ENCODE results near the gene PDE10A.
"Not testable (repeated sequence)": the region's sequence is repeated elsewhere in the genome, so short reads cannot be mapped to it uniquely, and the experiment has no call there.

PDE10A gene

DNA sequence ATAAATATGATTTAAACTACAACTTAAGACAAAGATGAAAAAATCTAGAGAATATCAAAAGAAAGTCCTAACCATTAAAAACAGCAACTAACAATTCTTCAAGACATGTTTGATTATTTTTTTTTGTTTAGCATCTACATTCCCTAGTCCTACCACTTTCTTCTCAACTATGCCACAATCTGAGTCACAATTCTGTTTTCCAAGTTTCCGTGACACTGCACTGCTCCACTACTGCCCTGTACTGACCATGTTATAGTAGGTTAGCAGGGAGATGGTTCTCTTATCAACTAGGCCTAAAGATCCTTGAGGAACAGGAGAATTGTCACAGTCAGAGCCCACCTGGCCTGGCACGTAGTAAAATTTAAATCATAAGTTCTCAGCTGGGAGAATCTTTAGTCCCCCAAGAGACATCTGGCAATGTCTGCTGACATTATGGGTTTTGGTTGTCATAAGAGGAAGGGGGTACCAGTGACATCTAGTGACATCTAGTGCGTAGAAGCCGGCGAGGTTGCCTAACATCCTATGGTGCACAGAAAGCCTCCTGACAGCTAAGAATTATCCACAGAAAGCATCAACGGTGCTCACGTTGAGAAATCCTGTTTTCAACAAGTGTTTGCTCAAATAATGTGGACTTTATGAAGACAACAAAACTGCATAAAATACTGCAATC lies 100.5 kb downstream of the PDE10A start:
- no peak overlapping the region for H3K4me3 ChIP-seq (ENCODE audit: low read depth, low read length)
- no peak for DNase-seq (ENCODE audit: low read depth)
- TF ChIP-seq, protein P1, sequence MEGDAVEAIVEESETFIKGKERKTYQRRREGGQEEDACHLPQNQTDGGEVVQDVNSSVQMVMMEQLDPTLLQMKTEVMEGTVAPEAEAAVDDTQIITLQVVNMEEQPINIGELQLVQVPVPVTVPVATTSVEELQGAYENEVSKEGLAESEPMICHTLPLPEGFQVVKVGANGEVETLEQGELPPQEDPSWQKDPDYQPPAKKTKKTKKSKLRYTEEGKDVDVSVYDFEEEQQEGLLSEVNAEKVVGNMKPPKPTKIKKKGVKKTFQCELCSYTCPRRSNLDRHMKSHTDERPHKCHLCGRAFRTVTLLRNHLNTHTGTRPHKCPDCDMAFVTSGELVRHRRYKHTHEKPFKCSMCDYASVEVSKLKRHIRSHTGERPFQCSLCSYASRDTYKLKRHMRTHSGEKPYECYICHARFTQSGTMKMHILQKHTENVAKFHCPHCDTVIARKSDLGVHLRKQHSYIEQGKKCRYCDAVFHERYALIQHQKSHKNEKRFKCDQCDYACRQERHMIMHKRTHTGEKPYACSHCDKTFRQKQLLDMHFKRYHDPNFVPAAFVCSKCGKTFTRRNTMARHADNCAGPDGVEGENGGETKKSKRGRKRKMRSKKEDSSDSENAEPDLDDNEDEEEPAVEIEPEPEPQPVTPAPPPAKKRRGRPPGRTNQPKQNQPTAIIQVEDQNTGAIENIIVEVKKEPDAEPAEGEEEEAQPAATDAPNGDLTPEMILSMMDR (IDR thresholded peaks at IDR 0.05; ENCODE audit: control insufficient read depth, extremely low read depth, insufficient read depth) = no peak

DNA sequence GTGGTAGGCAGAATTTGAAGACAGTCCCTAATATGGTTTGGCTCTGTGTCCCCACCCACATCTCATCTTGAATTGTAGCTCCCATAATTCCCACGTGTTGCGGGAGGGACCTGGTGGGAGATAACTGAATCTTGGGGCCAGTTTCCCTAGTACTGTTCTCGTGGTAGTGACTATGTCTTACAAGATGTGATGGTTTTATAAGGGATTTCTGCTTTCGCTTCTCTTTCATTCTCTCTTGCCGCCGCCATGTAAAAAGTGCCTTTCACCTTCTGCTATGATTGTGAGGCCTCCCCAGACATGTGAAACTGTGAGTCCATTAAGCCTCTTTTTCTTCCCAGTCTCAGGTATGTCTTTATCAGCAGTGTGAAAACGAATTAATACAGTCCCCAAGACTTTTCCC lies 103.4 kb downstream of the PDE10A start:
- H3K4me3 ChIP-seq (ENCODE audit: low read depth, low read length) = no peak overlapping the region
- TF ChIP-seq, protein P1 (IDR thresholded peaks at IDR 0.05; ENCODE audit: control insufficient read depth, extremely low read depth, insufficient read depth) = no peak
- DNase-seq (ENCODE audit: low read depth) = no peak

DNA sequence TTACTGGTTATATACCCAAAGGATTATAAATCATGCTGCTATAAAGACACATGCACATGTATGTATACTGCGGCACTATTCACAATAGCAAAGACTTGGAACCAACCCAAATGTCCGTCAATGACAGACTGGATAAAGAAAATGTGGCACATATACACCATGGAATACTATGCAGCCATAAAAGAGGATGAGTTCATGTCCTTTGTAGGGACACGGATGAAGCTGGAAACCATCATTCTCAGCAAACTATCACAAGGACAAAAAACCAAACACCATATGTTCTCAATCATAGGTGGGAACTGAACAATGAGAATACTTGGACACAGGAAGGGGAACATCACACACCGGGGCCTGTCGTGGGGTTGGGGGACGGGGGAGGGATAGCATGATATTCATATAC lies 104.9 kb downstream of the PDE10A start:
- DNase-seq (ENCODE audit: low read depth); H3K4me3 ChIP-seq (ENCODE audit: low read depth, low read length): not testable (repeated sequence)

DNA sequence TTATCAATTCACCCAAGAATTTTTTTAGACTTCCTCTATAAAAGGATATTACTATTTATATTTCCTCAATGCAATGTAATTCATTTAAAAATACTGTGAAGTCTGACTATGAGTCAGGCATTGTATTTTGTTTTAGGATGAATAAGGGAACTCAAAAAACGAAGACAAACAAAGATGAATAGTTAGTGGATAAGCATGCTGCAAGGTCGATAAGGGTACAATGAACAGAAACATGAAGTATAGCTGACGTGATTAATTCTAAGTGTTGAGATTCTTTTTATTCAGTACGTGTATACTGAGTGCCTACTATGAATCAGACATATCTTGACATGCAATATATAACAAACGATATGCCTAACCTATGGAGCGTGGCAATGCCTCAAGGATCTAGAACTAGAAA lies 105.4 kb downstream of the PDE10A start:
- TF ChIP-seq, protein P1 (IDR thresholded peaks at IDR 0.05; ENCODE audit: control insufficient read depth, extremely low read depth, insufficient read depth) = no peak
- DNase-seq (ENCODE audit: low read depth) = no peak
- no peak overlapping the region for H3K4me3 ChIP-seq (ENCODE audit: low read depth, low read length)

DNA sequence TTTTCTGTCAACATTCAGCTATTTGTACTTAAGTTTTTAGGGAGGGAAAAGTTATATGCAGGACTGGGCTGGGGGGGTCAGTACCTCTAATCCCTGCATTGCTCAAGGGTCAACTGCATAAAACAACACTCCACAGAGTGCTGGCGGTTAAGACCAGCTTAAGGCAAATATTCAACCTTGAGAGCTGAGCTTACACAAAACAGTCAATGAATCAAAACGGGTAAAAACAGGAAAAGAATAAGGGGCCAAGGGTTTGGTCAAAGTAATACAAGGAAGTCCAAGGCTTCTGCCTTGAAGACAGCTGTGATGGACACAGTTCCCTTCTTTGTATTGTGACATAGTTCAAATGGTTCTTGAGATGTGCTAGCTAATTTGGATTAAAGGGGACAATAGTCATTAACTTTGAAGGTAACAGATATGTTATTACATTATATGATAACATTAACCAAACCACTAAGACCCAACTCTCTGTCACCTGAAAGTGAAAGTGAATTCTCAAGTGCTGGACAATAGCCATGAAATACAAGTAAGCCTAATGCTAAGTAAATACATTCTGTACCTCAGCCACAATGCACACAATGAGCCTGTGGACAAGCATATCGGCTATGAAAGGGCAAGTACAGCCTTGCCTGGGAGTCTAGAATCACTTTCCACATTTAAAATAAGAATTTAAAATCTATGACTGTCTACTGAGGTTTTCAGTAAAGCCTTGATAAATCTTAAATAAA lies 106.8 kb downstream of the PDE10A start:
- DNase-seq (ENCODE audit: low read depth) = peak; percentile 85
- TF ChIP-seq, protein P1 (IDR thresholded peaks at IDR 0.05; ENCODE audit: control insufficient read depth, extremely low read depth, insufficient read depth) = no peak
- peak overlapping the region; percentile 37; the same call in 1 of the 2 replicates for H3K4me3 ChIP-seq (ENCODE audit: low read depth, low read length)

DNA sequence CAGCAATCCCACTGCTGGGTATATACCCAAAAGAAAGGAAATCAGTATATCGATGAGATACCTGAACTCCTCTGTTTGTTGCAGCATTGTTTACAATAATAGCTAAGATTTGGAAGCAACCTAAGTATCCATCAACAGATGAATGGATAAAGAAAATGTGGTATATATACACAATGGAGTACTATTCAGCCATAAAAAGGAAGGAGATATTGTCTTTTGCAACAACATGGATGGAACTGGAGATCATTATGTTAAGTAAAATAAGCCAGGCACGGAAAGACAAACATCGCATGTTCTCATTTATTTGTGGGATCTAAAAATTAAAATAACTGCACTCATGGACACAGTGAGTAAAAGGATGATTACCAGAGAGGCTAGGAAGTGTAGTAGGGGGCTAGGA lies 108.4 kb downstream of the PDE10A start:
- DNase-seq (ENCODE audit: low read depth); H3K4me3 ChIP-seq (ENCODE audit: low read depth, low read length): not testable (repeated sequence)

DNA sequence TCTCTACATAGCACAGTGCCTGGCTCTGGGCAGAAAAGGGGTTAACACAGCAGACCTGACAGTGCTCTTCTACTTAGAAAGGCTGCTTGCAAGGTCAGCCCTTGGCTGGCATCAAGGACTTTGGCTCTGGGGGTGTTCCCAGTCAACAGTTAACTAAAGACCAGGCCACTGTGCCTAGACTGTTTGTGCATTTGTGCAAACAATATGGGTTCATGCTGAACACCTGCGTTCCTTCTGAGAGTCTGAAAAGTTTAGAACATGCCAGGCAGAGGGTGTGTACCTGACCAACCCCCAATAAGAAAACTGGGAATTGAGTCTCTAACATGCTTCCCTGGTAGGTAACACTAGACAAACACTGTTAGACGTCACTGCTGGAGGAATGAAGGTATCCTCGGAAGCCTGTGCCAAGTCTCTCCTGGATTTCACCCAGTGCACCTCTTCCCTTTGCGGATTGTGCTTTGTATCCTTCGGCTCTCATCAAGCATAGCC lies 110.7 kb downstream of the PDE10A start:
- TF ChIP-seq, protein P1 (IDR thresholded peaks at IDR 0.05; ENCODE audit: control insufficient read depth, extremely low read depth, insufficient read depth) = no peak
- H3K4me3 ChIP-seq (ENCODE audit: low read depth, low read length) = no peak overlapping the region
- DNase-seq (ENCODE audit: low read depth) = peak; percentile 95

DNA sequence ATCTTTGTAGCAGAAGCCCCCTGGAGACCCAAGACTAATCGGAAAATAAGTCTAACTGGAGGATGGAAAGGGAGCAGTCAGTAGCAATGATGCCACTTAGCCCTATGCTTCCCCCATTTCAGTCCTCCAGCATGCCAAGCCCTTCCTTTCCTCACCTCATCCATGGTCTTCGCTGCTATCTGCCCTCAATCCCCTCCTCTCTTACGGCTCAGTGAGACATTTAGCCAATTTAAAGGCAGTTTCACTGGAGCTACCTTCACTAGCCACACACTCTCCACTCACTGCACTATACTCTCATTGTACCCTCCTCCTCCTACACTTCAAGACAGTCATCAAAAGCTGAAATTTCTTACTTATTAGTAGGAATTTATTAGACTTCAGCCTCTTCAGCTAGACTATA lies 111.2 kb downstream of the PDE10A start:
- TF ChIP-seq, protein P1 (IDR thresholded peaks at IDR 0.05; ENCODE audit: control insufficient read depth, extremely low read depth, insufficient read depth) = no peak
- DNase-seq (ENCODE audit: low read depth) = no peak
- no peak overlapping the region for H3K4me3 ChIP-seq (ENCODE audit: low read depth, low read length)

Data from LNCaP clone FGC (cell line).